Endothelial cell of umbilical vein (primary cell): Measurements from ENCODE around the gene ARRB1. TPM values are rescaled to one million over a fixed set of nuclear protein-coding genes. Genes with fewer than 3 reads are reported as not detected.

Experiments used
- BruUV-seq: library from RNA; stranded (reverse); fragments of 400-500 nt; replicated peaks from 2 replicates; lab custom pipeline; 2021; lab: Mats Ljungman, UMichigan
- CTCF ChIA-PET: fragments of 300-600, 350-600 bp; sonication (Branson Sonifier 250); formaldehyde crosslinking; loops from one replicate; lab custom pipeline; 2021; ENCODE audit warnings: antibody characterized with exemption, inconsistent platforms; lab: Charles Lee
- POLR2A ChIA-PET: fragments of 300-600, 350-600 bp; sonication (Branson Sonifier 250); formaldehyde crosslinking; loops from one replicate; lab custom pipeline; 2021; ENCODE audit warnings: antibody characterized with exemption, inconsistent platforms; lab: Charles Lee
- DNase-seq: peaks from one replicate; pipeline ENCODE4 v3.0.0-alpha.2; 2011; ENCODE audit warnings: low read depth, low spot score
- FAIRE-seq: peaks from 2 replicates; lab custom pipeline; 2011; peaks lifted over from hg19 to GRCh38; lab: Jason Lieb, UNC
- H2AFZ ChIP-seq: 2 replicates; pipeline ENCODE4 v1.6.0; 2012; ENCODE audit warnings: low read depth, low read length, control low read depth, inconsistent platforms
- H3K27ac ChIP-seq: 2 replicates; pipeline ENCODE4 v1.5.1; 2011; ENCODE audit warnings: low read depth, mild to moderate bottlenecking, control low read depth, low read length, moderate library complexity; ENCODE audit not compliant: insufficient read depth
- H3K27me3 ChIP-seq, 2 experiments: 2 replicates each; pipeline versions ENCODE4 v1.6.0 to v1.6.1; 2011; ENCODE audit warnings: low read length in 2 of 2, mixed read lengths in 1 of 2; ENCODE audit not compliant: control insufficient read depth in 2 of 2, insufficient read depth in 2 of 2
- H3K36me3 ChIP-seq, 2 experiments: 2 replicates in 1 of 2; 3 replicates in 1 of 2; pipeline ENCODE4 v1.5.1; 2011; ENCODE audit warnings: low read length in 2 of 2, mild to moderate bottlenecking in 1 of 2, moderate library complexity in 1 of 2; ENCODE audit not compliant: control insufficient read depth in 2 of 2, insufficient read depth in 2 of 2; ENCODE audit errors: extremely low read depth in 1 of 2
- H3K4me1 ChIP-seq: 3 replicates; pipeline ENCODE4 v1.5.1; 2011; ENCODE audit warnings: mild to moderate bottlenecking, low read length; ENCODE audit not compliant: control insufficient read depth, insufficient read depth; ENCODE audit errors: extremely low read depth
- H3K4me2 ChIP-seq: 2 replicates; pipeline ENCODE4 v1.6.1; 2011; ENCODE audit warnings: low read length, control low read depth, mixed read lengths; ENCODE audit not compliant: insufficient read depth
- H3K4me3 ChIP-seq, 3 experiments: fragments of 200-600 bp in 1 of 3; sonication (generic), shearing (Covaris generic) in 1 of 3; replicated peaks in 1 of 3; 2 replicates each; pipeline ENCODE4 v1.5.1; 2011 to 2016; ENCODE audit warnings: control low read depth in 3 of 3, low read length in 3 of 3, mild to moderate bottlenecking in 2 of 3, inconsistent platforms in 1 of 3, low read depth in 1 of 3, moderate library complexity in 1 of 3; ENCODE audit not compliant: insufficient read depth in 1 of 3
- H3K79me2 ChIP-seq: 2 replicates; pipeline ENCODE4 v1.6.0; 2012; ENCODE audit warnings: low read length, inconsistent platforms; ENCODE audit not compliant: control insufficient read depth, insufficient read depth
- H3K9ac ChIP-seq: replicated peaks from 2 replicates; pipeline ENCODE3; 2011; ENCODE audit warnings: low read length, control low read depth; ENCODE audit not compliant: insufficient read depth; ENCODE audit errors: extremely low read depth
- H3K9me1 ChIP-seq: replicated peaks from 3 replicates; pipeline ENCODE4 v1.6.0; 2011; ENCODE audit warnings: mild to moderate bottlenecking, low read length; ENCODE audit not compliant: control insufficient read depth, insufficient read depth; ENCODE audit errors: extremely low read depth
- H3K9me3 ChIP-seq: replicated peaks from 2 replicates; pipeline ENCODE4 v1.5.1; 2012; ENCODE audit warnings: low read length, inconsistent platforms; ENCODE audit not compliant: control insufficient read depth, insufficient read depth
- H4K20me1 ChIP-seq: replicated peaks from 2 replicates; pipeline ENCODE3; 2011; ENCODE audit warnings: mild to moderate bottlenecking, low read length; ENCODE audit not compliant: control insufficient read depth, insufficient read depth; ENCODE audit errors: extremely low read depth
- CTCF ChIP-seq, 2 donors: IDR thresholded peaks; 1 replicate in 1 of 2; 2 replicates in 1 of 2; pipeline ENCODE4 v1.5.1; 2011; ENCODE audit warnings: low read length in 2 of 2, mild to moderate bottlenecking in 2 of 2, moderate library complexity in 2 of 2, control low read depth in 1 of 2, inconsistent platforms in 1 of 2, low read depth in 1 of 2; ENCODE audit not compliant: insufficient read depth in 1 of 2; ENCODE audit errors: extremely low read depth in 1 of 2
- EZH2 ChIP-seq: IDR thresholded peaks from 2 replicates; pipeline ENCODE4 v1.6.1; 2012; ENCODE audit warnings: borderline replicate concordance, low read depth, mild to moderate bottlenecking, moderate library complexity, low read length, inconsistent platforms; ENCODE audit not compliant: severe bottlenecking
- FOS ChIP-seq: IDR thresholded peaks from 2 replicates; pipeline ENCODE4 v1.6.1; 2011; ENCODE audit warnings: mild to moderate bottlenecking, low read length, moderate library complexity, borderline replicate concordance; ENCODE audit not compliant: insufficient read depth
- GATA2 ChIP-seq: IDR thresholded peaks from 2 replicates; pipeline ENCODE4 v1.7.0; 2011; ENCODE audit warnings: low read depth, mild to moderate bottlenecking, moderate library complexity, mixed read lengths, low read length; ENCODE audit not compliant: insufficient read length, insufficient read depth
- JUN ChIP-seq: IDR thresholded peaks from 2 replicates; pipeline ENCODE4 v1.6.1; 2011; ENCODE audit warnings: borderline replicate concordance, low read depth; ENCODE audit not compliant: insufficient read length, insufficient read depth
- MAX ChIP-seq: IDR thresholded peaks from 2 replicates; pipeline ENCODE4 v1.6.1; 2011; ENCODE audit not compliant: insufficient read depth, insufficient read length
- MYC ChIP-seq: IDR thresholded peaks from one replicate; pipeline ENCODE4 v1.6.1; 2011; ENCODE audit warnings: mild to moderate bottlenecking, low read depth, low read length
- POLR2A ChIP-seq: IDR thresholded peaks from 2 replicates; pipeline ENCODE4 v1.6.1; 2012; ENCODE audit warnings: low read depth, mild to moderate bottlenecking, control low read depth, low read length
- POLR2AphosphoS5 ChIP-seq: IDR thresholded peaks from 2 replicates; pipeline ENCODE4 v1.6.1; 2012; ENCODE audit warnings: low read depth, mild to moderate bottlenecking, control low read depth, low read length, moderate library complexity; ENCODE audit not compliant: insufficient read depth
- dilution Hi-C: fragments of 300-500 bp; cut with MboI; formaldehyde crosslinking; loops from one replicate; pipeline ENCODE4 v1.15.0; 2019; ENCODE audit warnings: low sequenced_read_pairs; ENCODE audit not compliant: extremely low pct_ligation_motif_present
- intact Hi-C: fragments of 100-400 bp; cut with micrococcal nuclease; formaldehyde crosslinking; loops from one replicate; pipeline ENCODE4 v1.10.0; 2022
- polyA plus RNA-seq, 4 experiments: library from polyadenylated mRNA; depleted of rRNA in 3 of 4; stranded (reverse) in 3 of 4; unstranded in 1 of 4; fragments of >200 nt; gene quantifications; 2 replicates each; pipeline versions ENCODE4 v1.2.1 to v1.2.3, GENCODE V29; 2011 to 2012; ENCODE audit warnings: missing spikeins in 1 of 4
- total RNA-seq: library from RNA; stranded (reverse); gene quantifications from 2 replicates; pipeline ENCODE4 v1.2.3, GENCODE V29; 2021

ARRB1 gene
- total and polyA plus RNA-seq, 2 donors (not counting 3 experiments of a cell fraction or from before 2014, with no cell fraction given), result 63.9 to 92.6 TPM

- no TSS peak for BruUV-seq
- intact Hi-C loops, result no loop called here
- CTCF ChIA-PET, result no interaction called here
Observed at GRCh38 chr11:75298191-75298975, 53.1 kb downstream of the ARRB1 start.

More at GRCh38 chr11:75298191-75298975, 53.1 kb downstream of the ARRB1 start:
- H3K36me3 ChIP-seq, result peaks cover 0 to 5% of the 10 kb centered on the region in 2 experiments
- TF ChIP-seq POLR2A (no peak), MAX (no peak), EZH2 (no peak), JUN (no peak), POLR2AphosphoS5 (no peak), GATA2 (no peak), MYC (no peak), FOS (no peak), CTCF (IDR thresholded peaks at IDR 0.05; ENCODE audit: extremely low read depth in 1 of 2, insufficient read depth in 1 of 2, low read depth in 1 of 2, low read length in 2 of 2) (no peak)
- peaks cover 1% of the 10 kb centered on the region for H3K79me2 ChIP-seq
- no peak overlapping the region for H3K4me2 ChIP-seq
- no peak overlapping the region for H3K27ac ChIP-seq
- dilution Hi-C loops, result no loop called here
- H3K27me3 ChIP-seq, result no peaks in the 10 kb centered on the region
- no peaks in the 10 kb centered on the region for H3K9me1 ChIP-seq
- FAIRE-seq (no peak), DNase-seq (no peak)
- no peak overlapping the region for H3K4me3 ChIP-seq
- no peaks in the 10 kb centered on the region for H4K20me1 ChIP-seq
- POLR2A ChIA-PET, result no interaction called here
- no peak overlapping the region for H2AFZ ChIP-seq
- no peak overlapping the region for H3K9ac ChIP-seq
- H3K9me3 ChIP-seq, result no peaks in the 10 kb centered on the region
- peaks cover 9% of the 10 kb centered on the region for H3K4me1 ChIP-seq
